Adrenal gland (tissue), 5 donors: ENCODE data around the gene SMARCC1.

Experiments
- CTCF ChIP-seq, 6 experiments: fragments of 450-650 bp in 4 of 6; fragments of 200-600 bp in 2 of 6; sonication (generic) in 1 of 6; IDR thresholded peaks; 1 replicate in 5 of 6; 2 replicates in 1 of 6; pipeline versions ENCODE4 v1.5.1 to v1.8.0; 2016 to 2021; ENCODE audit warnings: antibody characterized with exemption in 6 of 6, mild to moderate bottlenecking in 2 of 6, moderate library complexity in 1 of 6
- POLR2A ChIP-seq, 2 donors: fragments of 450-650 bp; IDR thresholded peaks; one replicate each; pipeline ENCODE4 v1.6.1; 2017; ENCODE audit warnings: antibody characterized with exemption in 2 of 2, mild to moderate bottlenecking in 2 of 2, moderate library complexity in 1 of 2
- donor health status: DM: no; HTN: no; CAD: no.

- TF ChIP-seq CTCF (IDR thresholded peaks at IDR 0.05): no peak
- TF ChIP-seq POLR2A (IDR thresholded peaks at IDR 0.05): no peak
Measured at GRCh38 chr3:47701388-47701787, 80.3 kb downstream of the SMARCC1 start.
